Neural progenitor cell (in vitro differentiated cells): ENCODE measurements around the gene PTPRN2.

Experiments used
- EZH2 ChIP-seq: fragments of 200-600 bp; sonication (generic); IDR thresholded peaks from 2 replicates; pipeline ENCODE4 v1.6.1; 2017; ENCODE audit warnings: antibody characterized with exemption, mild to moderate bottlenecking, moderate library complexity
- TF ChIP-seq, protein P1 (sequence below): fragments of 200-600 bp; sonication (generic); IDR thresholded peaks from 2 replicates; pipeline ENCODE4 v1.5.1; 2017; ENCODE audit warnings: antibody characterized with exemption, mild to moderate bottlenecking

GRCh38 chr7:157498657-157499056 is 1089.0 kb downstream of the PTPRN2 start:
- TF ChIP-seq, protein P1, sequence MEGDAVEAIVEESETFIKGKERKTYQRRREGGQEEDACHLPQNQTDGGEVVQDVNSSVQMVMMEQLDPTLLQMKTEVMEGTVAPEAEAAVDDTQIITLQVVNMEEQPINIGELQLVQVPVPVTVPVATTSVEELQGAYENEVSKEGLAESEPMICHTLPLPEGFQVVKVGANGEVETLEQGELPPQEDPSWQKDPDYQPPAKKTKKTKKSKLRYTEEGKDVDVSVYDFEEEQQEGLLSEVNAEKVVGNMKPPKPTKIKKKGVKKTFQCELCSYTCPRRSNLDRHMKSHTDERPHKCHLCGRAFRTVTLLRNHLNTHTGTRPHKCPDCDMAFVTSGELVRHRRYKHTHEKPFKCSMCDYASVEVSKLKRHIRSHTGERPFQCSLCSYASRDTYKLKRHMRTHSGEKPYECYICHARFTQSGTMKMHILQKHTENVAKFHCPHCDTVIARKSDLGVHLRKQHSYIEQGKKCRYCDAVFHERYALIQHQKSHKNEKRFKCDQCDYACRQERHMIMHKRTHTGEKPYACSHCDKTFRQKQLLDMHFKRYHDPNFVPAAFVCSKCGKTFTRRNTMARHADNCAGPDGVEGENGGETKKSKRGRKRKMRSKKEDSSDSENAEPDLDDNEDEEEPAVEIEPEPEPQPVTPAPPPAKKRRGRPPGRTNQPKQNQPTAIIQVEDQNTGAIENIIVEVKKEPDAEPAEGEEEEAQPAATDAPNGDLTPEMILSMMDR, result no peak
- no peak for TF ChIP-seq EZH2
